GM06990 (cell line): ENCODE measurements around the gene KRT14.
"Not testable (repeated sequence)": the region's sequence is repeated elsewhere in the genome, so short reads cannot be mapped to it uniquely, and the experiment has no call there.

Experiments
- DNase-seq: peaks from one replicate; pipeline ENCODE4 v3.0.0-alpha.2; 2011; ENCODE audit not compliant: insufficient read length; ENCODE audit errors: extremely low read depth
- H3K27me3 ChIP-seq: replicated peaks from 2 replicates; pipeline ENCODE4 v1.6.0; 2011; ENCODE audit warnings: low read length; ENCODE audit not compliant: control insufficient read depth, insufficient read depth
- H3K36me3 ChIP-seq: 2 replicates; pipeline ENCODE4 v1.5.1; 2011; ENCODE audit warnings: low read length; ENCODE audit not compliant: control insufficient read depth, insufficient read depth
- H3K4me3 ChIP-seq: replicated peaks from 2 replicates; pipeline ENCODE4 v1.5.1; 2011; ENCODE audit warnings: low read depth, mild to moderate bottlenecking, control low read depth, low read length
- CTCF ChIP-seq: IDR thresholded peaks from 2 replicates; pipeline ENCODE4 v1.5.1; 2011; ENCODE audit warnings: low read length, control low read depth, mild to moderate bottlenecking, inconsistent platforms; ENCODE audit not compliant: insufficient read depth, poor library complexity, severe bottlenecking

Gene KRT14

DNA sequence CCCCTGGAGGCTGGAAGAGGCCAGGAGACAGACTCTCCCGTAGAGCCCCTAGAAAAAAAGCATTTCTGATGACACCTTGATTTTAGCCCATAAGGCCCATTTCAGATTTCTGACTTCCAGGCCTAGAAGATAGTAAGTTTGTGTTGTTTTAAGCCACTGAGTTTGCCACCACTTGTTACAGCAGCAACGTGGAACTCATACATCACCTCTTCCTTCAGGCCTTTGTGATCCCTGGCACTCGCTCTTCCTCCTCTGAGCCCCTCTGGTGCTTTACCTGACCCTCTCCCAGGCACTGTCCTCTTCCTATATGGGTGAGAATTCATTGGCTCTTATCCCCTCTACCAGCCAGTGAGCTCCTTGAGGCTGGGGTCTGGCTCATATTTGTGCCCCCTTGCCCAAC lies 39.9 kb downstream of the KRT14 start:
- Histone ChIP-seq H3K36me3 (no peaks in the 10 kb centered on the region), H3K4me3 (no peak overlapping the region), H3K27me3 (no peaks in the 10 kb centered on the region; the same call in 1 of the 2 replicates)
- TF ChIP-seq CTCF = no peak
- no peak for DNase-seq

- H3K27me3 ChIP-seq = no peaks in the 10 kb centered on the region; the same call in none of the 2 replicates
- H3K4me3 ChIP-seq = no peak overlapping the region
- no peaks in the 10 kb centered on the region for H3K36me3 ChIP-seq
- no peak for DNase-seq
- TF ChIP-seq CTCF = no peak
Measured at GRCh38 chr17:41545829-41546410, 40.8 kb downstream of the KRT14 start.

GRCh38 chr17:41544935-41545334 lies 41.8 kb downstream of the KRT14 start:
- Histone ChIP-seq H3K27me3 (no peaks in the 10 kb centered on the region; the same call in none of the 2 replicates), H3K36me3 (no peaks in the 10 kb centered on the region), H3K4me3 (no peak overlapping the region)
- TF ChIP-seq CTCF = no peak
- DNase-seq = no peak

DNA sequence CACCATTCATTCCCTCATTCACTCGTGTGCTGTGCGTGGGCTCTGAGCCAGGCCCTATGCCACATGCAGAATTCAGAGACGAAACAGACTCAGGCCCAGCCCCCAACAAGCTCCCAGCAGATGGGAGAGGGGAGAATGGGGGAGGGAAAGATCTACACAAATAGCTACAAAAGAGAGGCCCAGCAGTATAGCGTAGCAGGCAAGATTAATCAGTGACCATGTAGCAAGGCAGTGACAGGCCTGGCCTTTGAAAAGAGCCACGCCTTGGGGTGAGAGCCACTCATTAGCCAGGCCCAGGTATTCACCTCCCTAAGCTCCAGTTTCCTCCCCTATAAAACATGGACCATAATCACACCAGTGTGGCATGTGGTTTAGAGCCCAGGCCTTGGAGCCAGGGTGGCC lies 42.2 kb downstream of the KRT14 start:
- Histone ChIP-seq H3K36me3 (no peaks in the 10 kb centered on the region), H3K27me3 (no peaks in the 10 kb centered on the region; the same call in none of the 2 replicates), H3K4me3 (no peak overlapping the region)
- no peak for DNase-seq
- no peak for TF ChIP-seq CTCF

- not testable (repeated sequence) for H3K27me3 ChIP-seq, H3K4me3 ChIP-seq, DNase-seq, H3K36me3 ChIP-seq
Measured at GRCh38 chr17:41542786-41543185, 43.9 kb downstream of the KRT14 start.

DNA sequence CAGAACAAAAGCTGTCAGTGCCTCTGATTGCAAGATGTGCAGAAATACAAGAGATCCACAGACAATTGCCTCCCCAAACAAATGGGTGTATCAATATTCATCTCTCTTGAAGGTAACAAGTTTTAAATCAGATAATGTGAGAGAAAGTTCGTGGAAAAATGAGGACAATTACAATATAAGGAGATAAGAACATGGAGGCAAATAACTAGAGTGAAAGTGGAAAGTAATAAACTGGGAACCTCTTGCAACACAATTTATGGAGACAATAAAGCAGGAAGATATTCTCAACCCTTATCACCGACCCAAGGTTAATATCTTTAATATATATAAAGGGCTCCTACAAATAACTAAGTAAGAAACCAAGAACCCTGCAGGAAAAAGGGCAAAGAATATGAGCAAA lies 44.3 kb downstream of the KRT14 start:
- TF ChIP-seq CTCF = no peak
- DNase-seq = no peak
- H3K27me3 ChIP-seq = no peaks in the 10 kb centered on the region; the same call in none of the 2 replicates
- no peaks in the 10 kb centered on the region for H3K36me3 ChIP-seq
- H3K4me3 ChIP-seq = no peak overlapping the region
